GM18526 (cell line): ENCODE results near the gene WDFY4.

Experiments
- POLR2A ChIP-seq: IDR thresholded peaks from 3 replicates; pipeline ENCODE4 v1.6.1; 2011; ENCODE audit not compliant: insufficient read length; ENCODE audit errors: extremely low read depth

WDFY4 gene

GRCh38 chr10:49021685-49022084 lies 337.0 kb downstream of the WDFY4 start:
- no peak for TF ChIP-seq POLR2A

- TF ChIP-seq POLR2A: no peak
These were observed 338.4 kb downstream of the WDFY4 start for GRCh38 chr10:49023071-49023470.

GRCh38 chr10:49023752-49024151 lies 339.1 kb downstream of the WDFY4 start:
- no peak for TF ChIP-seq POLR2A

- no peak for TF ChIP-seq POLR2A
These were observed 339.8 kb downstream of the WDFY4 start for GRCh38 chr10:49024484-49024883.

- no peak for TF ChIP-seq POLR2A
These were observed 340.8 kb downstream of the WDFY4 start for GRCh38 chr10:49025347-49025983.

- TF ChIP-seq POLR2A: no peak
These were observed 344.0 kb downstream of the WDFY4 start for GRCh38 chr10:49028639-49029038.

- no peak for TF ChIP-seq POLR2A
These were observed 345.0 kb downstream of the WDFY4 start for GRCh38 chr10:49029666-49030065.
